HL-60 (cell line): ENCODE results near the gene THOC6.

Experiments
- TF ChIP-seq, protein P1 (sequence below): IDR thresholded peaks from one replicate; pipeline ENCODE4 v1.5.1; 2011; ENCODE audit warnings: low read length, control low read depth, inconsistent platforms; ENCODE audit not compliant: insufficient read depth
- TF ChIP-seq, protein P2 (sequence below): IDR thresholded peaks from 2 replicates; pipeline ENCODE4 v1.6.1; 2012; ENCODE audit warnings: low read depth; ENCODE audit not compliant: insufficient replicate concordance

- TF ChIP-seq, protein P1, sequence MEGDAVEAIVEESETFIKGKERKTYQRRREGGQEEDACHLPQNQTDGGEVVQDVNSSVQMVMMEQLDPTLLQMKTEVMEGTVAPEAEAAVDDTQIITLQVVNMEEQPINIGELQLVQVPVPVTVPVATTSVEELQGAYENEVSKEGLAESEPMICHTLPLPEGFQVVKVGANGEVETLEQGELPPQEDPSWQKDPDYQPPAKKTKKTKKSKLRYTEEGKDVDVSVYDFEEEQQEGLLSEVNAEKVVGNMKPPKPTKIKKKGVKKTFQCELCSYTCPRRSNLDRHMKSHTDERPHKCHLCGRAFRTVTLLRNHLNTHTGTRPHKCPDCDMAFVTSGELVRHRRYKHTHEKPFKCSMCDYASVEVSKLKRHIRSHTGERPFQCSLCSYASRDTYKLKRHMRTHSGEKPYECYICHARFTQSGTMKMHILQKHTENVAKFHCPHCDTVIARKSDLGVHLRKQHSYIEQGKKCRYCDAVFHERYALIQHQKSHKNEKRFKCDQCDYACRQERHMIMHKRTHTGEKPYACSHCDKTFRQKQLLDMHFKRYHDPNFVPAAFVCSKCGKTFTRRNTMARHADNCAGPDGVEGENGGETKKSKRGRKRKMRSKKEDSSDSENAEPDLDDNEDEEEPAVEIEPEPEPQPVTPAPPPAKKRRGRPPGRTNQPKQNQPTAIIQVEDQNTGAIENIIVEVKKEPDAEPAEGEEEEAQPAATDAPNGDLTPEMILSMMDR, result no peak
- TF ChIP-seq, protein P2, sequence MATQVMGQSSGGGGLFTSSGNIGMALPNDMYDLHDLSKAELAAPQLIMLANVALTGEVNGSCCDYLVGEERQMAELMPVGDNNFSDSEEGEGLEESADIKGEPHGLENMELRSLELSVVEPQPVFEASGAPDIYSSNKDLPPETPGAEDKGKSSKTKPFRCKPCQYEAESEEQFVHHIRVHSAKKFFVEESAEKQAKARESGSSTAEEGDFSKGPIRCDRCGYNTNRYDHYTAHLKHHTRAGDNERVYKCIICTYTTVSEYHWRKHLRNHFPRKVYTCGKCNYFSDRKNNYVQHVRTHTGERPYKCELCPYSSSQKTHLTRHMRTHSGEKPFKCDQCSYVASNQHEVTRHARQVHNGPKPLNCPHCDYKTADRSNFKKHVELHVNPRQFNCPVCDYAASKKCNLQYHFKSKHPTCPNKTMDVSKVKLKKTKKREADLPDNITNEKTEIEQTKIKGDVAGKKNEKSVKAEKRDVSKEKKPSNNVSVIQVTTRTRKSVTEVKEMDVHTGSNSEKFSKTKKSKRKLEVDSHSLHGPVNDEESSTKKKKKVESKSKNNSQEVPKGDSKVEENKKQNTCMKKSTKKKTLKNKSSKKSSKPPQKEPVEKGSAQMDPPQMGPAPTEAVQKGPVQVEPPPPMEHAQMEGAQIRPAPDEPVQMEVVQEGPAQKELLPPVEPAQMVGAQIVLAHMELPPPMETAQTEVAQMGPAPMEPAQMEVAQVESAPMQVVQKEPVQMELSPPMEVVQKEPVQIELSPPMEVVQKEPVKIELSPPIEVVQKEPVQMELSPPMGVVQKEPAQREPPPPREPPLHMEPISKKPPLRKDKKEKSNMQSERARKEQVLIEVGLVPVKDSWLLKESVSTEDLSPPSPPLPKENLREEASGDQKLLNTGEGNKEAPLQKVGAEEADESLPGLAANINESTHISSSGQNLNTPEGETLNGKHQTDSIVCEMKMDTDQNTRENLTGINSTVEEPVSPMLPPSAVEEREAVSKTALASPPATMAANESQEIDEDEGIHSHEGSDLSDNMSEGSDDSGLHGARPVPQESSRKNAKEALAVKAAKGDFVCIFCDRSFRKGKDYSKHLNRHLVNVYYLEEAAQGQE, result no peak
Observed at GRCh38 chr16:3045758-3046640, 22.2 kb downstream of the THOC6 start, which contains the start of gene MMP25.
